ENCODE measurements around the gene APBA3. TPM values are rescaled to one million over a fixed set of nuclear protein-coding genes. Genes with fewer than 3 reads are reported as not detected.

APBA3 gene
- total and polyA plus RNA-seq, 9 of the 15 experiments (the other 6 are each of a cell fraction or from before 2014, with no cell fraction given): 0.10 to 29.5 (median 11.5) TPM

DNA sequence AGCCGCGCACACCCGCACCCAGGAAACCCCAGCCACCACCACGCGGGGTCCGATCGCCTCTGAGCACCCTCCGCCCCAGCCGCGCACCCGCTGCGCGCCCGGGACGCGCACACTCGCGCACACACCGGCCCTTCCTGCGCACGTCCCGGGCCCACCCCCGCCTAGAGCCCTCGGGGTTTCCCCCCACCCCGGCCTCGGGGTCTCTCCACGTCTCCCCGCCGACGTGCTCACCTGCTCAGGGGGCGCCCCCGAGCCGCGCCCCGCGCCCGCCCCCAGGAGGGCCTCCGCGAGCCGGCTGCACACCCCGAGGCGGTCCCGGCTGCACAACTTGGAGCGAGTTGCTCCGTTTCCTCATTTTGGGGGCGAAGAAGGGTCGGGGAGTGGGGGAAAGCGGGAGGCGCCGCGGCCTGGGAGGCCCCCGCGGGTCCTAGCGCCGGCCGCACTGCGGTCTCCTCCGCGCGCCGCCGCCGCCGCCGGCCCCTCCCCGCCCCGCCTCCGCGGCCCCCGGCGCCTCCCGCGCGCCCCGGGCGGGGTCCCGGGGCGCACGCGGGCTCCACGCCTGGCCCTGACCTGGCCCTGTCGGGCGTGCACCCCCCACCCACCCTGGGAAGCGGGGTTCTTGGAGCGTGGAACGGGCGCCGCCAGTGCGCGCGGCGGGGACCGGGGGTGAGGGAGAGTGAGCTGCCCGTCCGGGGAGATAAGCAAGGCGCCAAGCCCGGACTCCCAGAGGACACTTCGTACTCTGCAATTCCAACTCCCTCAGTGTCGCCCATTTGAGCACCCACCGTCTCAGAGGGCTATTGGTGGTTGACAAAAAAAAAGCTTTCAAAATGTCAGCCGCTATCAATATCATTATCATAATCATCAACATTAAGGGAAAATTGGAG lies 24.7 kb upstream of the APBA3 start, which contains the start of gene MATK (continued):
- peak; percentile 62; the same call in 1 of the 2 replicates for TF ChIP-seq SAFB (IDR thresholded peaks at IDR 0.05; ENCODE audit: borderline replicate concordance, low read depth, low read length)

DNA sequence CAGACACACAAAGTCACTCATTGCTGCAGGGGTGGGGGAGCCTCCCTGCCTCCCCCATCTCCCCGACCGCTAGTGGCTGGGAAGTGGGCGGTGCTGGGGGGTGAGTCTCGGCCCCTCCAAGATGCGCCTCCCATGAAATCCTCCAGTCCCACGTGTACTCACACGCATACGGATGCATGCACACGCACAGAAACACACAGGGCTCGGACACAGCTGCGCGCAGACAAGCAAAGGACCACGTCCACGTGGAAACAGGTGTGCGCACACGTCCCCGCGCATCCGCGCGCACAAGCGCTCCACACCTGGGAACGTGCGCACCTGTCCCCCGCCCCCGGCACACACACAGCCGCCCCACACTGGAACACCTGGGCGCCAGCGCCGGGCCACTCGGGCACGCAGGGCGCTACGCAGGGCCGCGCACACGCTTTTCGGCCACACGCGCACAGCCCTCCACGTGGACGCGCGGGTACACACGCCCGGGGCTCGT lies 24.0 kb upstream of the APBA3 start:
- peak overlapping the region; percentile 82 for H2AFZ ChIP-seq (ENCODE audit: low read depth, low read length)
- WGBS (ENCODE audit: insufficient coverage, low coverage, missing lambda C conversion rate): 2% methylated on average over 37 of the region's 47 CpGs
- CTCF ChIA-PET (ENCODE audit: low intra/inter-chr PET ratio): interaction anchor here (0.6 kb wide), 1 partner anchor 12 kb away, joined by 3 read pairs; no protein-coding TSS in a partner anchor
- TF ChIP-seq ZNF551 (CRISPR knock-in tag; IDR thresholded peaks at IDR 0.05) (no peak), ZNF699 (CRISPR knock-in tag; IDR thresholded peaks at IDR 0.05; ENCODE audit: insufficient replicate concordance) (no peak), EP400 (IDR thresholded peaks at IDR 0.05) (peak; percentile 72; the same call in 1 of the 2 replicates), JUND (IDR thresholded peaks at IDR 0.05; ENCODE audit: borderline replicate concordance, low read depth, low read length) (no peak), JUND (tag; IDR thresholded peaks at IDR 0.05; ENCODE audit: borderline replicate concordance, low read depth, low read length) (no peak), NR2C1 (IDR thresholded peaks at IDR 0.05) (no peak), NR2C1 (tag; IDR thresholded peaks at IDR 0.05) (no peak), CBFA2T3 (IDR thresholded peaks at IDR 0.05) (no peak), FUS (optimal IDR thresholded peaks at IDR 0.05; ENCODE audit: low read depth, low read length) (peak; percentile 68), OTX1 (CRISPR knock-in tag; IDR thresholded peaks at IDR 0.05) (no peak), ETV6 (IDR thresholded peaks at IDR 0.05; ENCODE audit: borderline replicate concordance in 1 of 2, low read depth in 2 of 2, low read length in 1 of 2) (no peak), ETV6 (CRISPR knock-in tag; IDR thresholded peaks at IDR 0.05; ENCODE audit: borderline replicate concordance) (no peak), MTA2 (IDR thresholded peaks at IDR 0.05; ENCODE audit: low read depth) (no peak)
- TF ChIP-seq, protein P1, sequence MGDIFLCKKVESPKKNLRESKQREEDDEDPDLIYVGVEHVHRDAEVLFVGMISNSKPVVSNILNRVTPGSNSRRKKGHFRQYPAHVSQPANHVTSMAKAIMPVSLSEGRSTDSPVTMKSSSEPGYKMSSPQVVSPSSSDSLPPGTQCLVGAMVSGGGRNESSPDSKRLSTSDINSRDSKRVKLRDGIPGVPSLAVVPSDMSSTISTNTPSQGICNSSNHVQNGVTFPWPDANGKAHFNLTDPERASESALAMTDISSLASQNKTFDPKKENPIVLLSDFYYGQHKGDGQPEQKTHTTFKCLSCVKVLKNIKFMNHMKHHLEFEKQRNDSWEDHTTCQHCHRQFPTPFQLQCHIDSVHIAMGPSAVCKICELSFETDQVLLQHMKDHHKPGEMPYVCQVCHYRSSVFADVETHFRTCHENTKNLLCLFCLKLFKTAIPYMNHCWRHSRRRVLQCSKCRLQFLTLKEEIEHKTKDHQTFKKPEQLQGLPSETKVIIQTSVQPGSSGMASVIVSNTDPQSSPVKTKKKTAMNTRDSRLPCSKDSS (IDR thresholded peaks at IDR 0.05; ENCODE audit: low read depth, partially characterized antibody): no peak
- TF ChIP-seq, protein P2, sequence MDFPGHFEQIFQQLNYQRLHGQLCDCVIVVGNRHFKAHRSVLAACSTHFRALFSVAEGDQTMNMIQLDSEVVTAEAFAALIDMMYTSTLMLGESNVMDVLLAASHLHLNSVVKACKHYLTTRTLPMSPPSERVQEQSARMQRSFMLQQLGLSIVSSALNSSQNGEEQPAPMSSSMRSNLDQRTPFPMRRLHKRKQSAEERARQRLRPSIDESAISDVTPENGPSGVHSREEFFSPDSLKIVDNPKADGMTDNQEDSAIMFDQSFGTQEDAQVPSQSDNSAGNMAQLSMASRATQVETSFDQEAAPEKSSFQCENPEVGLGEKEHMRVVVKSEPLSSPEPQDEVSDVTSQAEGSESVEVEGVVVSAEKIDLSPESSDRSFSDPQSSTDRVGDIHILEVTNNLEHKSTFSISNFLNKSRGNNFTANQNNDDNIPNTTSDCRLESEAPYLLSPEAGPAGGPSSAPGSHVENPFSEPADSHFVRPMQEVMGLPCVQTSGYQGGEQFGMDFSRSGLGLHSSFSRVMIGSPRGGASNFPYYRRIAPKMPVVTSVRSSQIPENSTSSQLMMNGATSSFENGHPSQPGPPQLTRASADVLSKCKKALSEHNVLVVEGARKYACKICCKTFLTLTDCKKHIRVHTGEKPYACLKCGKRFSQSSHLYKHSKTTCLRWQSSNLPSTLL (IDR thresholded peaks at IDR 0.05): no peak
- TF ChIP-seq, protein P3, sequence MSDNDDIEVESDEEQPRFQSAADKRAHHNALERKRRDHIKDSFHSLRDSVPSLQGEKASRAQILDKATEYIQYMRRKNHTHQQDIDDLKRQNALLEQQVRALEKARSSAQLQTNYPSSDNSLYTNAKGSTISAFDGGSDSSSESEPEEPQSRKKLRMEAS (CRISPR knock-in tag; IDR thresholded peaks at IDR 0.05): peak; percentile 93

More for the DNA sequence above, 24.0 kb upstream of the APBA3 start:
- in situ Hi-C loops (cut with MboI) (no loop called here), intact Hi-C loops (cut with micrococcal nuclease) (loop anchor here (10.0 kb wide), 1 partner anchor 59 kb away; no protein-coding TSS in a partner anchor)
- Histone ChIP-seq H3K79me2 (ENCODE audit: control insufficient read depth, insufficient read depth, low read length) (peaks cover 18% of the 10 kb centered on the region), H3K9me3 (replicated peaks; ENCODE audit: control insufficient read depth, insufficient read depth, low read depth, low read length) (peaks cover 20% of the 10 kb centered on the region), H3K9me1 (ENCODE audit: control insufficient read depth, insufficient read depth, low read length) (no peaks in the 10 kb centered on the region), H3K9ac (ENCODE audit: insufficient read depth in 1 of 2, low read depth in 2 of 2, low read length in 2 of 2) (peak overlapping the region; percentile 72 to 97), H3K36me3 (ENCODE audit: control insufficient read depth, insufficient read depth, low read length) (peaks cover 28% of the 10 kb centered on the region; the same call in 2 of the 3 replicates), H3K27ac (ENCODE audit: extremely low read depth, low read depth, low read length) (peak overlapping the region; percentile 88), H3K27me3 (ENCODE audit: control insufficient read depth in 2 of 2, insufficient read depth in 2 of 2, low read length in 2 of 2) (peaks cover 0 to 4% of the 10 kb centered on the region in 2 experiments; a peak in 1 of 5 replicates), H3K4me2 (ENCODE audit: insufficient read depth, low read length) (peak overlapping the region; percentile 77), H4K20me1 (replicated peaks; ENCODE audit: control insufficient read depth, insufficient read depth, low read length) (no peaks in the 10 kb centered on the region), H3K4me3 (peak overlapping the region; percentile 97), H3K4me1 (replicated peaks in 1 of 2; ENCODE audit: control insufficient read depth in 2 of 2, insufficient read depth in 2 of 2, low read length in 2 of 2) (peaks cover 0 to 36% of the 10 kb centered on the region in 2 experiments; a peak in 2 of 5 replicates)
- FAIRE-seq: peak; percentile 78
- DNase-seq (ENCODE audit: extremely low read depth in 1 of 4, low spot score in 3 of 4): peak; percentile 64 to 77 (median 71)
- BruUV-seq (replicated peaks): TSS peak; percentile 40
- peak; percentile 51 for ATAC-seq
- POLR2A ChIA-PET: interaction anchor here (0.6 kb wide), 1 partner anchor 15 kb away, joined by 3 read pairs; no protein-coding TSS in a partner anchor
